Lower leg skin (tissue), 4 donors: ENCODE data around the gene MAP3K20. TPM values are rescaled to one million over a fixed set of nuclear protein-coding genes. Genes with fewer than 3 reads are reported as not detected.

Experiments used
- DNase-seq, 2 donors: peaks; one replicate each; pipeline ENCODE4 v3.0.0-alpha.2; 2019; ENCODE audit warnings: low spot score in 2 of 2
- H3K4me3 ChIP-seq: fragments of 200-600 bp; sonication (generic); 2 replicates; pipeline ENCODE4 v1.5.1; 2017; ENCODE audit warnings: mild to moderate bottlenecking, low read depth; ENCODE audit not compliant: poor library complexity, severe bottlenecking
- CTCF ChIP-seq, 3 donors: fragments of 450-650 bp; IDR thresholded peaks; one replicate each; pipeline ENCODE4 v1.5.1; 2016; ENCODE audit warnings: antibody characterized with exemption in 3 of 3, mild to moderate bottlenecking in 3 of 3, moderate library complexity in 2 of 3
- POLR2A ChIP-seq, 2 donors: fragments of 450-650 bp; IDR thresholded peaks; one replicate each; pipeline ENCODE4 v1.6.1; 2016 to 2017; ENCODE audit warnings: antibody characterized with exemption in 2 of 2, mild to moderate bottlenecking in 1 of 2, moderate library complexity in 1 of 2
- WGBS, 2 donors: methylation state at CpG; one replicate each; pipeline ENCODE4 v1.1.5; 2018; 5-methylcytosine and 5-hydroxymethylcytosine counted together
- intact Hi-C: fragments of 100-400 bp; cut with DNase I; formaldehyde crosslinking; loops from one replicate; pipeline ENCODE4 v1.15.0; 2023; ENCODE audit warnings: low total_unique reads
- total RNA-seq, 4 donors: library from RNA; depleted of rRNA; stranded (reverse); fragments of >200 nt; gene quantifications; one replicate each; pipeline ENCODE4 v1.1.0, GENCODE V29; 2016

Gene MAP3K20
- total RNA-seq, 4 donors from 2014 or later, result 30.9 to 40.3 (median 37.3) TPM

- no peak for DNase-seq
- no peak for TF ChIP-seq CTCF (IDR thresholded peaks at IDR 0.05)
- no peak for TF ChIP-seq POLR2A (IDR thresholded peaks at IDR 0.05)
- 91 to 98% methylated on average over 4 of the region's 4 CpGs for WGBS, 2 donors
- intact Hi-C loops, result no loop called here
- H3K4me3 ChIP-seq, result no peak overlapping the region
Observed at GRCh38 chr2:173149491-173149890, 73.8 kb downstream of the MAP3K20 start.

GRCh38 chr2:173150087-173150486 lies 74.4 kb downstream of the MAP3K20 start:
- TF ChIP-seq CTCF (IDR thresholded peaks at IDR 0.05), result no peak
- WGBS, 2 donors, result 70 to 89% methylated on average over 2 of the region's 2 CpGs
- intact Hi-C loops, result no loop called here
- DNase-seq, result no peak
- no peak overlapping the region for H3K4me3 ChIP-seq

- H3K4me3 ChIP-seq, result no peak overlapping the region
- no peak for TF ChIP-seq CTCF (IDR thresholded peaks at IDR 0.05)
- no peak for TF ChIP-seq POLR2A (IDR thresholded peaks at IDR 0.05)
- no peak for DNase-seq
- intact Hi-C loops, result no loop called here
Observed at GRCh38 chr2:173150963-173151362, 75.3 kb downstream of the MAP3K20 start.

- WGBS, 2 donors, result 59 to 67% methylated on average over 3 of the region's 3 CpGs
- DNase-seq, result no peak
- no peak for TF ChIP-seq CTCF (IDR thresholded peaks at IDR 0.05)
- no peak for TF ChIP-seq POLR2A (IDR thresholded peaks at IDR 0.05)
- H3K4me3 ChIP-seq, result no peak overlapping the region
- intact Hi-C loops, result no loop called here
Observed at GRCh38 chr2:173151671-173152401, 76.2 kb downstream of the MAP3K20 start.

- intact Hi-C loops, result no loop called here
- H3K4me3 ChIP-seq, result no peak overlapping the region
- TF ChIP-seq CTCF (IDR thresholded peaks at IDR 0.05) (no peak), POLR2A (IDR thresholded peaks at IDR 0.05) (no peak)
- no peak for DNase-seq
- 93 to 96% methylated on average over 1 of the region's 1 CpG for WGBS, 2 donors
Observed at GRCh38 chr2:173153301-173153885, 77.7 kb downstream of the MAP3K20 start.
